Activated CD4-positive, alpha-beta memory T cell treated with anti-CD3 and anti-CD28 coated beads, Interleukin-2, amount 10 ng/mL, durations not matched to agents 7 days and 5 days (primary cell): ENCODE measurements around the gene MRPS6. TPM values are rescaled to one million over a fixed set of nuclear protein-coding genes. Genes with fewer than 3 reads are reported as not detected.

Experiments
- CTCF ChIA-PET: fragments of 350-600 bp; sonication (Branson Sonifier 250); formaldehyde crosslinking; loops from one replicate; lab custom pipeline; 2021; ENCODE audit warnings: antibody characterized with exemption, inconsistent platforms; lab: Charles Lee
- POLR2A ChIA-PET: fragments of 350-600 bp; sonication (Branson Sonifier 250); formaldehyde crosslinking; loops from one replicate; lab custom pipeline; 2021; ENCODE audit warnings: antibody characterized with exemption; lab: Charles Lee
- DNase-seq: peaks from one replicate; pipeline ENCODE4 v3.0.0-alpha.2; 2020
- H3K27ac Mint-ChIP-seq: one replicate; pipeline ENCODE4 v1.8.0; 2021; ENCODE audit warnings: mild to moderate bottlenecking, mixed read lengths
- H3K27me3 Mint-ChIP-seq: one replicate; pipeline ENCODE4 v1.8.0; 2021; ENCODE audit warnings: mixed read lengths
- H3K36me3 Mint-ChIP-seq: one replicate; pipeline ENCODE4 v1.8.0; 2021; ENCODE audit warnings: low read depth, mixed read lengths
- H3K4me1 Mint-ChIP-seq: one replicate; pipeline ENCODE4 v1.8.0; 2021; ENCODE audit warnings: mixed read lengths
- H3K4me3 Mint-ChIP-seq: one replicate; pipeline ENCODE4 v1.8.0; 2021; ENCODE audit warnings: mild to moderate bottlenecking, mixed read lengths
- H3K9me3 Mint-ChIP-seq: one replicate; pipeline ENCODE4 v1.8.0; 2021; ENCODE audit warnings: mixed read lengths
- total RNA-seq, 2 experiments: library from RNA; stranded (reverse); gene quantifications; one replicate each; pipeline ENCODE4 v1.2.3, GENCODE V29; 2021

Gene MRPS6
- total RNA-seq, 2 experiments from 2014 or later: 75.2 to 79.2 TPM

DNA sequence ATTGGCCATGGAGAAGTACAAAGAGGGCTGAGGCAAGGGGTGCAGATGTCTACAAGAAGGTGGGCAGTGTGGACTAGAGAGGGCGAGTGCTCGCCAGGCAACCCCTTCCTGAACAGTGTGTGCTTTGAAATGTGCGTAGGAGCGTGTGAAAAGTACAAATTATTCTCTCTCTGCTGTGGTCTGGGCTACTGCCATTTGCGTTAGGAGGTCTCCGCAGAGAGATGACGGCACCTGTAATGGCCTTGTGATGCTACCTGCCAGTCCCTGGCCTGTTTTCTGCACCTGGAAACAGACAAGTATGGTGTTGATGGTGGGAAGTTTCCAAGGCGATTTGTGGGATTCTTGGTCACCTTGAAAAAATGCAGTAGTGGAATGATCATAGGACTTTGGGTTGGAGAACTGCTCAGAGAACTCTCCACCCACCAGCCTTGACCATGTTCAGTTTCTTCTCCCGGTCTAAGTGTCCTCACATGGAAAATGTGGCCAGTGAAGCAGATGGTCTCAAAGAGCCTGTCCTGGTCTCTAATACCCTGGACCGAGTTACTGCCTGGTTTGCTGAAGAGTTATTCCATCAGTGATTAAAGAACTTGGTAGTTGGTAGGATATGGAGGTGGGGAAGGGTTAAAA, 74.5 kb downstream of the MRPS6 start:
- DNase-seq: no peak
- peaks cover 9% of the 10 kb centered on the region for H3K9me3 Mint-ChIP-seq
- H3K36me3 Mint-ChIP-seq: peaks cover 54% of the 10 kb centered on the region
- H3K4me1 Mint-ChIP-seq: peaks cover 7% of the 10 kb centered on the region
- CTCF ChIA-PET: no interaction called here
- no peak overlapping the region for H3K27ac Mint-ChIP-seq
- POLR2A ChIA-PET: no interaction called here
- H3K27me3 Mint-ChIP-seq: no peaks in the 10 kb centered on the region
- H3K4me3 Mint-ChIP-seq: no peak overlapping the region

DNA sequence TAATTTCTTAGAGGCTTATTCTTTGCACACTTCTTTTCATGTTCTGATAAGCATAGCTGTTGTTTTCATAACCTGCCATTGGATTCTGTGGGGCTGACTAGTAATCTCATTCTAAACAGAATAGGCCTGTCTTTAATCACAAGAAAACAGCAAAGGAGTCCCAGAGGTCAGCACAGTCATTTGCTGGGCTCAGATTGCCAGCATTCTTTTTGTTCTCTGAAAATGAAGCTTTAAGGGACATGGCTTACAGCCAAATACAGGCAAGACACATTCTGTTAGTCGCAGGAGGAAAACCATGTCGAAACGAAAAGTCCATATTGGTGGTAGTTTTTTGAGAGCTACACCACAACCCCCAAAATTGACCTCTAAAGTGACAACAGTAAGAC, 75.0 kb downstream of the MRPS6 start:
- H3K27me3 Mint-ChIP-seq: no peaks in the 10 kb centered on the region
- CTCF ChIA-PET: no interaction called here
- POLR2A ChIA-PET: no interaction called here
- H3K4me3 Mint-ChIP-seq: no peak overlapping the region
- H3K27ac Mint-ChIP-seq: no peak overlapping the region
- DNase-seq: no peak
- H3K36me3 Mint-ChIP-seq: peaks cover 54% of the 10 kb centered on the region
- H3K4me1 Mint-ChIP-seq: peaks cover 12% of the 10 kb centered on the region
- peaks cover 14% of the 10 kb centered on the region for H3K9me3 Mint-ChIP-seq

DNA sequence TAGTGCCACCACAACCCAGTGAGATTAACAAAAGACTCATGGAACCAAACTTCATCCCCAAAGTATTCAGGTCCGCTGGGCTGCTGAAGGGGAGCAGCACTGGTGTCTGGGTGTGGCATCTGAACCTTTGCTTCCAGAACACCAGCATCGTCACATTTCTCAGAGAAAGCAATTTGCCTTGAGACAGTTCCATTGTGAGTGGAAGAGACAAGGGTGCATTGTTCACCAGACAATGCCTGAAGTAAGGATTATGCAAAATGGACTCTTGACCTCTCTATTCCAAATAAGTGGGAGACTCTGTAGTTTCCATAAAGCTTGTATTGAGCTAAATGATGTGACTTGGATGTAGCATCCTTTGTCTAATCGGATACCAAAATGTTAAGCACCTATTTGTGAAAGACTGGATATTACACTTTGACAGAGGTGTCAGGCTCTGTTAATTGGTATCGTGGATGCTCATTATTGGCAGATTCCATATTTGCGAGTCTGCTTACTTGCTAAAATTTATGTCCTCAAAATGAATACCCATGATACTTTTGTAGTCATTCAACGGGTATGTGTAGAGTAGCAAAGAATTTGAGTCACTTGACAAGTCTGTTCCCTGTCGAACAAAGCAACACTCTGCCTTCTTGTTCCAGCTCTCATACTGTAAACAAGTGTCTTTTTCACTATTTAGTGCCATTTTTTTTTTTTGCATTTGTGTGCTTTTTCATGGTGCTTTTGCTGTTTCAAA, 75.6 kb downstream of the MRPS6 start:
- Mint-ChIP-seq H3K27ac (no peak overlapping the region), H3K9me3 (peaks cover 14% of the 10 kb centered on the region), H3K4me1 (peaks cover 12% of the 10 kb centered on the region), H3K27me3 (no peaks in the 10 kb centered on the region), H3K4me3 (no peak overlapping the region), H3K36me3 (peaks cover 50% of the 10 kb centered on the region)
- POLR2A ChIA-PET: no interaction called here
- no peak for DNase-seq
- CTCF ChIA-PET: no interaction called here

DNA sequence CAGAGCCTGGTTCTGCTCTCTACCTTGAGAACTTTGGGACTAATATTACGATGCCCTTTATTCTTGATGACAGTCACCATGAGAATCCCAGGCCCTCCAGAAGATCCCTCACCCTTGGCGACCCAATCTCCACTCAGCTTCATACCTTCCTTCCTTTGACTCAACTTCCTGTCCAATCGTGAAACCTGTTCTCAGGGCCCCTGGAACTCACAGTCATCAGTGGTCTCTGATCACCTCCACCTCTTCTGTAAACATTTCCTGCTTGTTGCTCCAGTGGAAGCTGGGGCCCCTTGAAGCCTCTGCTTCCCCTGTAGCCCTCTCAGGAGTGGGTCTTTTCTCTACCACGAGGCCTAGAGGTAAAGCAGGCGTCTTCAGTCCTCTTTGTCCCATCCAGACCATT, 79.1 kb downstream of the MRPS6 start:
- CTCF ChIA-PET: no interaction called here
- POLR2A ChIA-PET: no interaction called here
- Mint-ChIP-seq H3K9me3 (peaks cover 14% of the 10 kb centered on the region), H3K4me3 (no peak overlapping the region), H3K27me3 (no peaks in the 10 kb centered on the region), H3K36me3 (peaks cover 31% of the 10 kb centered on the region), H3K4me1 (peaks cover 28% of the 10 kb centered on the region), H3K27ac (no peak overlapping the region)
- DNase-seq: no peak

DNA sequence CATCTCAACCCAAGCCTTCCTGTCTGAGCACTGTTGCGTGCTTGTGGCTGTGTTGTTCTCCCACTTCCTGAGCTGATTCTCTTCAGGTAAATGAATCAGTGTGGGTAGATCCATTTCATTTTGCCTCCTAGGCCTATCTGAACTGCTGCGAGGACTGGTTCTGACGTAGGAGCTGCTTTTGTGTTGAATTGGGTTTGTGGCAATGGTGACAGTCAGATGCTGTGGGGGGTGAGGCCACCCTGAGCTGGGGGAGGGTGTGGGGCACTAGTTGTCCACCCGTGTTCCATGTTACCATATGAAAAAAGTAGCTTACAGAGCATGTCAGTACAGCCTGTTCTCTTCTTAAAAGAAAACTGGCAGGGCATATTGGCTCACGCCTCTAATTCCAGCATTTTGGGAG, 81.5 kb downstream of the MRPS6 start:
- Mint-ChIP-seq H3K9me3 (peaks cover 28% of the 10 kb centered on the region), H3K36me3 (peaks cover 37% of the 10 kb centered on the region), H3K4me1 (peaks cover 29% of the 10 kb centered on the region), H3K27ac (peak overlapping the region; percentile 63), H3K4me3 (no peak overlapping the region), H3K27me3 (no peaks in the 10 kb centered on the region)
- ChIA-PET POLR2A (interaction anchor here (0.8 to 1.4 kb wide), 3 partner anchors 26 to 222 kb away, joined by 3 to 4 read pairs (median 3); no protein-coding TSS in a partner anchor), CTCF (interaction anchor here (1.3 to 1.4 kb wide), 2 partner anchors 14 to 26 kb away, joined by 3 to 6 read pairs; no protein-coding TSS in a partner anchor)
- DNase-seq: peak; percentile 40

DNA sequence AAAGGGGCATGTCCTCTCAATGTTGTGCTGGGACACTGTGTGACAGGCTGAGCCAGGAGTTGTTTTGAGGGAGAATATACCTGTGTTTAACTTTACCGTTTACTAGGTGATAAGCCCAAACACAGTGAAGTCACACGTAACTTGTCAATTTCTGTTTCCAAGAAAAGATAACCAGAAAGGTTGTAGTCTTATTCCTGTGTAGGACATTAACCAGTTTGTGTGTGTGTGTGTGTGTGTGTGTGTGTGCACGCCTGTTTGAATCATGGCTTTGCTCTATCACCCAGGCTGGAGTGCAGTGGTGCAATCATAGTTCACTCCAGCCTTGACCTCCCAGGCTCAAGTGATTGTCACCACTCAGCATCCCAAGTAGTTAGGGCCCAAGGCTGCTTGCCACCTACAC, 83.6 kb downstream of the MRPS6 start:
- no peak overlapping the region for H3K4me3 Mint-ChIP-seq
- peaks cover 29% of the 10 kb centered on the region for H3K4me1 Mint-ChIP-seq
- ChIA-PET CTCF (interaction anchor here (0.7 kb wide), 1 partner anchor 262 kb away, joined by 3 read pairs; no protein-coding TSS in a partner anchor), POLR2A (no interaction called here)
- H3K27ac Mint-ChIP-seq: no peak overlapping the region
- no peaks in the 10 kb centered on the region for H3K27me3 Mint-ChIP-seq
- peaks cover 32% of the 10 kb centered on the region for H3K9me3 Mint-ChIP-seq
- peaks cover 29% of the 10 kb centered on the region for H3K36me3 Mint-ChIP-seq
- no peak for DNase-seq

DNA sequence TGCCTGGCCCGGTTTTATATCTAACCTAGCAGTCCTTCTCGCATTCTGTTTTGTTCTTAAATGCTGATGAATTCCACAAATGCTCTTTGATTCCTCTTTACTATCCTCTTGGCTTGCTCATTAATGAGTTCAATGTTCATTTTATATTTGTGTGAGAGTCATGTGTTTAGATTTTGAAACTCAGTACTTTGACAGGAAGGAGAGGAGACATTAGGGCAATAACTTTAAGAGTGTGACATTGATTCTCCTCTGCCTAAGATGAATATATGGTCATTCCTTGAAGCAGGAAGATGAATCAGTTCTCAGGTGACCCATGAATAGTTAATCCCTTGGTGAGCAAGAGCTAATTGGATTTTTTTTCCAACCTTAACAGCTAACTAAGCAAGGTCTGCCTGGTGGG, 84.1 kb downstream of the MRPS6 start:
- H3K27ac Mint-ChIP-seq: no peak overlapping the region
- peaks cover 36% of the 10 kb centered on the region for H3K9me3 Mint-ChIP-seq
- no peaks in the 10 kb centered on the region for H3K27me3 Mint-ChIP-seq
- no peak for DNase-seq
- ChIA-PET POLR2A (no interaction called here), CTCF (no interaction called here)
- peaks cover 26% of the 10 kb centered on the region for H3K4me1 Mint-ChIP-seq
- peaks cover 27% of the 10 kb centered on the region for H3K36me3 Mint-ChIP-seq
- no peak overlapping the region for H3K4me3 Mint-ChIP-seq

DNA sequence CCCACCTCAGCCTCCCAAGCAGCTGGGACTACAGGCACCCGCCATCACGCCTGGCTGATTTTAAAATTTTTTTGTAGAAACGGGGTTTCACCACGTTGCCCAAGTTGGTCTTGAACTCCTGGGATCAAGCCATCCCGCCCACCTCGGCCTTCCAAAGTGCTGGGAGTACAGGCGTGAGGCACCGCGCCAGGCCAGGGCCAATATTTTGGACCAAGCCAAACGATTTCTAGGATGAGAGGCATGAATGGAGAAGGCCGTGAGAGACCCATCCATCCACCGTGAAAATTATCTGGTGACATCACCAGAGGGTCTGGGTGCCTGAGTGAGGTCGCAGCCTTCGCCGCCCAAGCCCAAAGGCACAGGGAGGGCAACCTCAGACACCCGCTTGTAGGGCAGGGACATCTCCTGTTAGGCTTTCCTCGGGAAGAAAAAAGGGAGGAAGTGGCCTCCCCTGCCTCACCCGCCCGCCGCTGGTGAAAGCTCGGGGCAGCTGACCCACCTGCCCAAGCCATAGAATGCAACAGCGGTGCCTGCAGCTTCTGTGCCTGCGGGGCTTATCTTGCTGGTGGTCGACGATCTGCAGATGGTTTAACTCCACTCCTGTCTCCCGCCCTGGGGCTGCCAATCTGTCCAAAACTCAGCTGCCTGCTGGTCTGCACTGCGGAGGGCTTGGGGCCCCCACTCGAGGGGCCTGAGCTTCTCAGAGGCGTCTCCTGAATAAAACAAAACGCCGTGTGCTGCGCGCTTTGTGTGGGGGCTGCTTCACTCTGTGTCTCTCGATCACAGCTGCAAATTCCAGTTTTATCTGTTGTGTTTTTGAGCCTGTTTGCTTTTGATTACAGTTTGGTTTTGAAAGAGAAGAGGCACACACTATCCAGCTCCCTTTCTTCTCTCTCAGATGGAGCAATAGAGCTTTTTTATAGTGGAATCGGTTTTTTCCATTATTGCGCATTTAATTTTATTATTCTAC, 85.8 kb downstream of the MRPS6 start:
- H3K36me3 Mint-ChIP-seq: peaks cover 17% of the 10 kb centered on the region
- H3K4me1 Mint-ChIP-seq: peaks cover 15% of the 10 kb centered on the region
- H3K9me3 Mint-ChIP-seq: peaks cover 38% of the 10 kb centered on the region
- no peak for DNase-seq
- ChIA-PET CTCF (no interaction called here), POLR2A (no interaction called here)
- no peak overlapping the region for H3K4me3 Mint-ChIP-seq
- no peaks in the 10 kb centered on the region for H3K27me3 Mint-ChIP-seq
- no peak overlapping the region for H3K27ac Mint-ChIP-seq

DNA sequence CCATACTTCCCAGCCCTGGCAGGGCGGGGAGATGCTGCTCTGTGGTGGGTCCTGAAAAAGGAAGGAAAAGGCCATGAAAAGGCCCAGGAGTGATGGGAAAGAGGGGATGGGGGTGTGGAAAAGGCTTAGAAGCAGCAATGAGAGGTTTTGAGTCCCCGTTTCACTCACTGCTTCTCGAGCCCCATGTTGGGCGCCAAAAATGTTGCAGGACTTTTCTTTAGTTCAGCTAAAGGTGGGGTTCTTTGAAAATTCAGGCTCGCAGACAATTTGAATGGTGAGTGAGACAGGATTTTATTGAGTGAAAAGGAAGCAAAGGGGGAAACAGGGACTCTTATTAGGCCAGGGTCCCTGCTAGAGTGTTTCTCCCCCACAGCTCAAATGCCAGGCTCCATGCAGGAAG, 93.1 kb downstream of the MRPS6 start:
- ChIA-PET POLR2A (interaction anchor here (0.9 kb wide), 1 partner anchor 74 kb away, joined by 3 read pairs; no protein-coding TSS in a partner anchor), CTCF (interaction anchor here (0.7 kb wide), 1 partner anchor 242 kb away, joined by 3 read pairs; no protein-coding TSS in a partner anchor)
- Mint-ChIP-seq H3K27ac (no peak overlapping the region), H3K4me3 (no peak overlapping the region), H3K36me3 (peaks cover 42% of the 10 kb centered on the region), H3K4me1 (no peaks in the 10 kb centered on the region), H3K27me3 (no peaks in the 10 kb centered on the region), H3K9me3 (peaks cover 62% of the 10 kb centered on the region)
- DNase-seq: no peak

DNA sequence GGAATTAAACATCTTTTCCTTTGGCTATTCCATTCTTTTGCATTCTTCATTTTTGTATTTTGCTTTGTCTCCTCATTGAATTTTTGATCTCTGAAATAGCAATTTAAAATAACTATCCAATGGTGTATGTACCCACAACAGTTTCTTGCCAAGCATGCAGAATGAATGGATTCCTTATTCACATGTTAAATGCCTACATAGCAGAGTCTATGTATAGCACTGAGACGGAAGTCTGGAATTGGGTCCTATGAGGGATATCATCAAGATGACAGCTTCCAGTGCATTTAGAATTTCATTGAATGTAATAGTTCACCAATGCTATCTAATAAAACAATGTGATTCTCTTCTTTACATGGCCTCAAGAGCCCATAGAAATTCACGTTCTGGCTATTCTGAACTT, 97.5 kb downstream of the MRPS6 start:
- POLR2A ChIA-PET: no interaction called here
- Mint-ChIP-seq H3K27me3 (no peaks in the 10 kb centered on the region), H3K4me1 (no peaks in the 10 kb centered on the region), H3K27ac (no peak overlapping the region), H3K9me3 (peaks cover 58% of the 10 kb centered on the region), H3K4me3 (no peak overlapping the region), H3K36me3 (peaks cover 41% of the 10 kb centered on the region)
- DNase-seq: no peak
- CTCF ChIA-PET: no interaction called here

DNA sequence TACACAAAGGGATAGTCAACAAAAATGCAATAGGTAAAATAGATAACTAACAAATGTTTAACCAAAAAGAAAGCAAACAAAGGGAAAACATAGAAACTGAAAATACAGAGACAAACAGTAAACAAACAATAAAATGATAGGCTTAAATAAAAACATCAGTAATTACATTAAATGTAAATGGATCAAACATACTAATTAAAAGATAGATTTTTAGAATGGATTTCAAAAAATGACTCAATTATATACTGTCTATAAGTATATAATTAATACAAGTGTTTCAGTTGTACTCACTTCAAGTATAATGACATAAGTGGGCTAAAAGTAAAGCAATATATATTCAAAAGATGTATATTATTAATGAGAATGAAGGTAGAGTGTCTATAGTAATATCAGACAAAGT, 101.1 kb downstream of the MRPS6 start:
- Mint-ChIP-seq H3K9me3 (peaks cover 39% of the 10 kb centered on the region), H3K4me3 (no peak overlapping the region)
- CTCF ChIA-PET: no interaction called here

DNA sequence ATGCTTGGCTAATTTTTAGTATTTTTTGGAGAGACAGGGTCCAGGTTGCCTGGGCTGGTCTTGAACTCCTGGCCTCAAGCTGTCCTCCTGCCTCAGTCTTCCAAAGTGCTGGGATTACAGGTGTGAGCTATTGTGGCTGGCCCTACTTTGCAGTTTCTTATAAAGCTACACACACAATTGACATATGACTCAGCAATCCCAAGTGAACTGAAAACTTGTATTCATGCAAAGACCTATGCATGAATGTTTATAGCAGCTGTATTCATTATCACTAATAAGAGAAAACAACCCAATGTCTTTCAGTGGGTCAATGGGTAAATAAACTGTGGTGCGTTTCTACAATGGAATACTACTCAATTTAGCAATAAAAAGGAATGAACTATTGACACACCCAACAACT, 103.1 kb downstream of the MRPS6 start:
- ChIA-PET CTCF (no interaction called here), POLR2A (no interaction called here)
- Mint-ChIP-seq H3K36me3 (peaks cover 11% of the 10 kb centered on the region), H3K9me3 (peaks cover 24% of the 10 kb centered on the region), H3K27me3 (no peaks in the 10 kb centered on the region), H3K27ac (no peak overlapping the region), H3K4me1 (no peaks in the 10 kb centered on the region), H3K4me3 (no peak overlapping the region)
- DNase-seq: no peak

More for the DNA sequence above, 101.1 kb downstream of the MRPS6 start:
- no peak for DNase-seq
- POLR2A ChIA-PET: no interaction called here
- H3K4me1 Mint-ChIP-seq: no peaks in the 10 kb centered on the region
- H3K27me3 Mint-ChIP-seq: no peaks in the 10 kb centered on the region
- peaks cover 16% of the 10 kb centered on the region for H3K36me3 Mint-ChIP-seq
- H3K27ac Mint-ChIP-seq: no peak overlapping the region
